GM21390 (cell line): Measurements from ENCODE around the gene BANF2.

Source experiments
- ATAC-seq: cut with Tn5 transposase; IDR thresholded peaks from one replicate; pipeline ENCODE4 v1.9.1; 2021; ENCODE audit not compliant: unreplicated experiment

Gene BANF2

DNA sequence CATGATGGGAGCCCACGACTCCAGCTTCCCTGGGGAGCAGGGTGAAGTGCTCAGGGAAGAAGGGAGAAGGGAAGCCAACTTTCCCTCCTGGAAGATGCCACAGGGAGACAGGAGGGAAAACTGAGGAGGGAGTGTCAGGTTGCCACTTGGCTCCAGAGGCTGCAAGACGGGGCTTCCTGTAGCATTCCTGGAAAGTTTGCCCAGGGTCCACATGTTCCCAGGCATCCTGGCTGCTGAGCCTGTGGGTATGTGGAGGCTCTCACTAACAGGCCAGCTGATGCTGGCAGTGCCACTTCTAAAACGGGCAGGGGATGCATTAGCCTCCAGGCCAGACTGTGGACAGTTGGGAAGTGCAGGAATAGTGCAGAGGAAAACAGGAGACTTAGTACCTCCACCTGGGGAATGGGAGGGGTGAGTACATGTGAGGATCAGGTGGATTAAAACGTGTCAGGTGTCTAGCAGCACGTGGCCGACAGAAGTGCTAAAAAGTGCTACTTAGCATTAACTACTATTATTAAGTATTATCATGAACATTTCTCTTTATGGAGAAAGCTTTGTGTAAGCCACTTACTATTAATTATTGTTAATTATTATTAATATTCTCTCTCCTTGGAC, 33.2 kb downstream of the BANF2 start:
- ATAC-seq, result no peak

DNA sequence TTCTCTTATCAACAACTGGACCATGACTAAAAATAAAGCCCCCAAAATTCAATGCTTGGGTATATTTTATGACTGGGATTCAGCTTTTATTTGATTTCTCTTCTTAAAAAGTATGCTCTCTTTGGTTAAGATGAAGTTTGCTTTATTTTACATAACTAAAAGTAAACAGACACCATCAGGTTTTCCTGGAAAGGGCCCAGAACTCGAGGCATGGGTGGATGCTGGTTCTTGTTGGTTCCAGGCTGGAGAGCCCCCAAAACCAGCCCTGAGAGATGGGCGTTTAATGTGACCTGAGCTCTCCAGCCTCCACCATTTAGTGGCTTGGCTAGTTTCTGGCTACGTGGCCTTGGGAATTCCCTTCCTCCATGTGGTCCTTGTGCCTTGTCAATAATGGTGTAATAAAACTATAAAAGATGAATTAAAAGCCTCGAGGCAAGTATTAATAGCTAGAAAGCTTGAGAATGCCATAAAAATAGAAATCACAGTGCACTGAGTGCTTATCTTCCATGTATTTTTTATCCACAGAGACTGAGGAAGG, 34.1 kb downstream of the BANF2 start:
- ATAC-seq, result no peak

DNA sequence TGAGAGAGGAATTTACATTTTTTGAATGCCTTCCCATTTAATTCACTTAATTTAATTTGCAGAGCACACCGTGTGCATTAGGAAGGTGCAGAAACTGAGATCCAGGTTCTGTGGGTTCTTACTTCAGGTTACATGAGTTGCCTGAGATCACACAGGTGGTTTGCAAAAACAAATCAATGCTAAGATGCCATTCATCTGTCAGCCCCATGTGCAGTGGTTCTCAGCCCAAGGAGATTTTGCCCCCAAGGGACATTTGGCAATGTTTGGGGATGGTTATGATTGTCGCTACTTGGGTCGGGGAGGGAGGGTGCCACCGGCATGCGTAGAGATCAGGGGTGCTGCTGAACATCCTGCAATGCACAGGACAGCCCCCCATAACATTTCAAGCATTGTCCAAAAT, 34.6 kb downstream of the BANF2 start:
- no peak for ATAC-seq

DNA sequence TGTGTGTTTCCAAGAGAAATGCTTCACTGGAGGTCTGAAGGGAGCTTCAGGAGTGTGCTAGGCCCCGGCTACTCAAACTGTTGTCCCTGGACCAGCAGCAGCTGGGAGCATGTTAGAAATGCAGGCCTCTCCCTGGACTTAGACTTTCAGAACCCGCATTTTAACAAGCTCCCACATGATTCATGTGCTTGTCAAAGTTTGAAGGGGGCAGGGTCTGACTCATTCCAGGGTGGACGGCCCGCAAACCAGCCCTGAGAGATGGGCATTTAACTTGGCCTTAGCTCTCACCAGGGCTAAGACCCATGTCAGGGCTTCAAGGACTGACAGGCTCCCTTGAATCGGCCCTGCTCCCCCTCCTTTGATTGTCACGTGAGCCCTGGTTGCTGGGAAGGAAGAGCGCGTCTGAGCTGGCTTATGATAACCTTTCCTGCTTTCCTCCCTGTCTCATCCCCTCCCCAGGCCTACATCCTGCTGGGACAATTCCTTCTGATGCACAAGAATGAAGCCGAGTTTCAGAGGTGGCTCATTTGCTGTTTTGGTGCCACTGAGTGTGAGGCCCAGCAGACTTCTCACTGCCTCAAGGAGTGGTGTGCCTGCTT, 35.5 kb downstream of the BANF2 start:
- ATAC-seq, result no peak

DNA sequence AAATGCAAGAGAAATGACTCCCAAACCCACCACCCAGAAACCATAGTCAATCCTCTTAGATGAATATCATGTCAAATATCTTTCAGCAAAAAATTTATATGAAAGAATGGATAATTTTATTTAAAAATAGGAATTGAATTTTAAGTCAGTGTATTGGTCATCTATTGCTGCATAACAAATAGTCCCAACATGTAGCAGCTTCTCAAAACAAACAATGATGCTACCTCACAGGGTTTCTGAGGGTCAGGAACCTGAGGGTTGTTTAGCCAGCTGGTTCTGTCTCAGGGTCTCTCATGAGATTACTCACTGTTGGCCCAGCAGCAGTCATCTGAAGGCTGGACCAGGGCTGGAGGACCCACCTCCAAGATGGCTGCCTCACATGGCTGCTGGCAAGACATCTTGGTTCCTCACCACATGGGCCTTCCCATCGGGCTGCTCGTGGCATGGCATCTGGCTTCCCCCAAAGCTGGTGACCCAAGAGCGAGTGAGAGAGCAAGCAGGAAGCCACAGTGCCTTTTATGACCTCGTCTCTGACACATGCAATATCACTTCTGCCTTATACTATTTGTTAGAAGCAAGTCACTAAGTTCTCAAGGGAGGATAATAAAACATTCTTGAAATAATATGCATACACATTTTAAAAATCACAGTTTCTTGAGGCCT, 36.3 kb downstream of the BANF2 start:
- ATAC-seq, result no peak

DNA sequence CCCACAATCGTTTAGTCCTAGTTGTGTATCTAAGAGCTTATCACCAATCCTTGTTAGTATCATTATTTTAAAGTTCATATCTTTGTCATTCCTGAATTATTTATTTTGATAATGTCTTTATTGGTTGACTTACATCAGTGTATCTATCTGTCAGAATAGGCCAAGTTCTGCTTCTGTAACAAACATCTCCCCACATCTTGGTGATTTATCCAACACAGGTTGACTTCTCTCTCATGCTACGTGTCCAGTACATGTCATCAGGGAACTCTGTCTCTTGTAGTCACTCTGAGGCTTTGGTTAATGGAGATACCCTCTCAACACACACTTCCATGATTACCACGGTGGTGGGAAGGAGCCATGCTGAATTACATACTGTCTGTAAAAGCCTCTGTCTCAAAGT, 38.4 kb downstream of the BANF2 start:
- no peak for ATAC-seq

DNA sequence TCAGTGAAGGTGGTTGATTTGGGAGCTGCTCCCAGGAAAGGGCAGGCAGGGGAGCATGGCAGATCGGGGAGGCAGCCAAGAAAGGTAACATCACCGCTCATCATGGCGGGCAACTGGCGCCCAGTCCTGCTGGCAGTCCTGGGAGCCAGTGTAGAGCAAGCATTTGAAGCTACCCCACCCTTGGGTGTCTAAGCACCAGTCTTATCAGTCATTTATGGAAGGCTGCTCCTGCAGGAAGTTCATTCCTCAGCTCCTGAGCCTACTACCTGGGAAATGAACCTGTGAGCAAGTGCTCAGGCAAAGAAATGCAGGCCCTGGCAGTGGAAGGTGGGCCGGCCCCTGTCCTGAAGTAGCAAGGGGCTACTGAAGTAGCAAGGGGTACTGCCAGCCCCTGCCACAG, 41.5 kb downstream of the BANF2 start:
- no peak for ATAC-seq

DNA sequence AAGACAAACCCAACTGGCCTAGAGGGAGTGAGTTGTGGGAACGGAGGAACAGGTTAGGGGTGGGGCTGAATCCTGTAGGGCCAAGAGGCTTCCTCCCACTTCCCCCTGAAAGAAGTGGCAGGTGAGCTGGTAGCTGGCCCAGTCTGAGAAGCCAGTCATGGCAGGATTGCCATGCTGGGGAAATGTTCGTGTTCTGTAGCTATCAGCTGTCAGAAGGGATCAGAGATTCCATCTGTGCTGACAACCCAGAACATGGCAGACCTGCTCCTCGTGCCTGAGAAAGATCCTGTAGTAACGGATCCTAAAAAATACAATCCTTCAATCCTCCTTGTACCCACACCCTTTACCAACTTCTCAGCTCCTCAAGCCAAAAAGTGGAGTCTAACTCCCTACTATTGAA, 43.0 kb downstream of the BANF2 start:
- ATAC-seq, result no peak

DNA sequence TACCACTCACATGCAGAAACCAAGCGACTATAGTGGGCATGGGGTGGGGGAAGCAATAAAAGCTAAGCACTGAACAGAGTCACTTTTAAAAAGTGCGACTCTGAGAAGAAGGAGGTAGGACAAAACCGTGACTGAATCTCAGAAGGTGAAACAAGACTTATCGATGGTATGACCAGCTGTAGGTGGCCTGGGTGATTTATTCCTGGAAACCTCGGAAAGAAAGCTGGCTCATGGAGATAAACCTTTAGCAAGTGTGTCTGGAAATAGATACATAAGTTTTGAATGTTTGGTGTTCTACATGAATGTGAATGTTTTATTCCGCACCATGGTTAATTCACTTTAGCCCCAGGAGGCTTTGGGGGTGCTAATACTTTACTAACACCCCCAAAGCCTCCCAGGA, 43.9 kb downstream of the BANF2 start:
- ATAC-seq, result no peak

DNA sequence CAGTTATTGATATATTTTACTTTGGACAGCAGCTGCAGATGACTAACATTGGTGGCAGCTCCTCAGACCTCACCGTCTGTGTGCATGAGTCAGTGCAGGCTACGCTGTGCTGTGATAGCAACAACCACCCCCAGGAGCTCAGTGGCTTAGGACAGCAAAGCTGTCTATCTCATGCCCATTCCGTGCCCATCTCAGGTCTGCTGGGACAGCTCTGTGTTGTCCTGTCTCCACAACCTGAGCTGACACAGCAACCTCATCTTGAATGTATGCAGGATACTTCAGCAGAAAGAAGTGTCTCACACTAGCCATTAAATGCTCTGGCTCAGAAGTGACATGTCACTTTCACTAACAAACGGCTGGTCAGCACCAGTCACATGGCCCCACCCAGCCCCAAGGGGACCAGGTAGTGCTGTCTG, 47.7 kb downstream of the BANF2 start:
- no peak for ATAC-seq

DNA sequence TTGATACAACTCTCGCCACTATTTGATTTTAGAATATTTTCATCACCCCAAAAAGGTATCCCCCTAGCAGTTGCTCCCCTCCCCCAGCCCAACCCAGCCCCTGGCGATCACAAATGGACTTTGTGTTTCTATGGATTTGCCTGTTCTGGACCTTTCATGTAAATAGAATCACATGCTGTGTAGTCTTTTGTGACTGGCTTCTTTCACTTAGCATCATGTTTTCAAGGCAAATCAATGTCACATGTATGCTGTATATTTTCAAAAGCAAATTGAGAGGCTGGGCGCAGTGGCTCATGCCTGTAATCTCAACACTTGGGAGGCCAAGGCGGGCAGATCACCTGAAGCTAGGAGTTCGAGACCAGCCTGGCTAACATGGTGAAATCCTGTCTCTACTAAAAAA, 48.5 kb downstream of the BANF2 start:
- ATAC-seq, result no peak

DNA sequence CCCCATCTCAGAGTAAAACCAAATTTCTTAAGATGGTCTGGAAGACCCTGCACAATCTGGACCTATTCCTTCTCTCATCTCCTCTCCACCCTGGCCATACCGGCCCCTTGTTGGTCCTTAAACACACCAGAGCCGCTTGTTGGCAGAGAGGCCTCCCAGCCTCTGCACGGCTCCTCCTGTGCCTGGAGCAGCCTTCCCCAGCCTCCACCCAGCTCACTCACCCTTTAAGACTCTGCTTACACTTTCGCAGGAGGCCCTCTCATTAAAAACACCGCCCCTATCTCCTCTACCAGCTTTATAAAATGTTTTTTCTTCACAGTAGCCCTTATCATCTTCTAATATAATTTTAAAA, 49.8 kb downstream of the BANF2 start:
- no peak for ATAC-seq

DNA sequence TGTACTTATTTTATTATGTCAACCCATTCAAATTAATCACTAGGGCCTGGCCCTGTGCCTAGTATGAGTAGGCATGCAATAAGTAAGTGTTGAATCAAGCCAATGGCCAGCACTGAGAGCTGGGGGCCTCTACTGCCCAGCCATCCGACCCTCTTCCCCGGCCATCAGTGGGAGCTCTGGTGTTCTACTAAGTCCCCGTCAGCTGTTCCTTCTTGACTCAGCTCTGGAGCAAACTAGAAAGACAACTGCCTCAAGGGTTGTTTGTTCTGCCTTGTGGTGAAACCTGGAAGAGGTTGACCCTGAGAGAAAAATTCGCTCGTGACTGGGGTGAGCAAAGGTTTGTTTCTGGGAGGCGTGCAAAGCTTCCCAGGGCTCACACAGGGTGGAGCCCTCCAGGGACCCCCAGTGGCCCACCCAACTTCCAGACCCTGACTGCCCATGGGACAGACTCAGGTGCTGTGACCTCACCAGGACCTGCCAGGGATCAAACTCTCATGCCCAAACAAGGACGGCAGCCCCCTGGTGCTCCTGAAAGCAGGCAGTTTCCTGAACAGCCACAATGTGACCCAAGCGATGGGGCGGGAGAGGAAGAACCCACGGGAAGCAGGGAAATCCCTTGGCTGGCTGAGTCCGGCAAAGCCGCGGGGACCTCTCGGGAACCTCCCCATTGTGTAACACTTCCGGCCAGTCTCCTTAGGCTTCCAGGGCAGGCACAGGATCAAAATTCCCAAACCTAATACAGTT, 50.4 kb downstream of the BANF2 start:
- ATAC-seq, result no peak

DNA sequence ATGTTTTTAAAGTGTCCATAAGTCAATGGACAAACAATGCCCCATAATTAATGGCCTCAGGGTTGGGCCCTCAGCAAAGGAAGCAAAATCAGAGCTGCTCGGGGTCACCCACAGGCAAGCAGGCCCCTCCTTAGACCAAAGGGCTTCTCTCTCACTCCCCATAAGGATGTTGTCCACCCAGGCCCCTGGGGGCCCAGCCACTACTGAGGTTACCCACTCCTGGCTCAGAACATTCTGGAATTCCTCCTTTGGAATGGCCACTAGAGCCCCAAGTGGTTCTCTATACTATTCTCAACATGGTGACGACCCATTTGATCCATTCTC, 50.9 kb downstream of the BANF2 start:
- no peak for ATAC-seq

DNA sequence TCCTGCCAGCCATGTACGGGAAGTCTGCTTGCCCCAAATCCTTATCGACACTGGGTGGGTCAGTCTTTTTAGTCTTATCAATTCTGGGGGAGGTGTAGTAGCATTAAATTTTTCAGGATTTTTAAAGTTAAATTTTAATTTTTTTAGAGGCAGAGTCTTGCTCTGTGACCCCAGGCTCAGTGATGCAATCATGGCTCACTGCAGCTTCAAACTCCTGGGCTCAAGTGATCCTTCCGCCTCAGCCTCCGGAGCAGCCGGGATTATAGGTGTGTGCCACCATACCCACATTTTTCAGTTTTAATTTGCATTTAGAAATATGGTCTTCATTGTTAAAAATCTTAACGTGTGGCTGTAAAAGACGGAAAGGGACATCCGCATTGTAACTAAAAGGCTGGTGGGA, 51.9 kb downstream of the BANF2 start:
- ATAC-seq, result no peak

DNA sequence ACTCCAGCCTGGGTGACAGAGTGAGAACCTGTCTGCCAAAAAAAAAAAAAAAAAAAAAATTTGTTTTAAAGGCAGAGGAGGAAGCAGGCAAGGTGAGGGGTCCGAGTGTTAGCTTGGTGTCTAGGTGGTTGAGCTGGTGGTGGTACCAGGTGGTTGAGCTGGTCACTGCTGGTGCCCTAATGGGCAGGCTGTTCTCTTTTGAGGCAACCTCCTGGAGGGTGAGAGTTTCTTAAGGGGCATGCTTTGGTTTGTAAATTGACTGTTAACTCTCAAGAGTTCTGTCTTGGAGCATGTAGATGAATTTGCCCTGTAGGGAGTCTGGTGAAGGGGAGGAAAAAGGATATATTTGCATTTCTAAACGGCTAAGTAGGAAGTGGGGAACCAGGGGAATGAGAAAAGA, 52.7 kb downstream of the BANF2 start:
- ATAC-seq, result no peak

DNA sequence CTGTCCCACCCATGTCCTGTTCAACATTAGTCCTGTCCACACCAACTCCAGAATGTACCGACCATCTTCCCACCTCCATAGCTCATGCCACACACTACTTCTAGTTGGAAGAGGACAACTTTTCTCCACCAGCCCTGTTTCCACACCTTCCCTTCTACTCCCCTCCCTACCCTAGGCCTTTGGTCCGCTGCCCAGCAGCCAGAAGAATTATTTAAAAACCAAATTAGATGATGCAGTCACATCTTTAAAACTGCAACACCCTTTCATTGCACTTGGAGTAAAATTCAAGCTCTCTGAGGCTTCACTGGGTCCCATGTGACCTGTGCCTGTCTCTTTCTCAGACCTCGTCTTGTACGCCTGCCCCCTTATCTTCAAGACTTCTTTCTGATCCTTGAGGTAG, 53.8 kb downstream of the BANF2 start:
- no peak for ATAC-seq

DNA sequence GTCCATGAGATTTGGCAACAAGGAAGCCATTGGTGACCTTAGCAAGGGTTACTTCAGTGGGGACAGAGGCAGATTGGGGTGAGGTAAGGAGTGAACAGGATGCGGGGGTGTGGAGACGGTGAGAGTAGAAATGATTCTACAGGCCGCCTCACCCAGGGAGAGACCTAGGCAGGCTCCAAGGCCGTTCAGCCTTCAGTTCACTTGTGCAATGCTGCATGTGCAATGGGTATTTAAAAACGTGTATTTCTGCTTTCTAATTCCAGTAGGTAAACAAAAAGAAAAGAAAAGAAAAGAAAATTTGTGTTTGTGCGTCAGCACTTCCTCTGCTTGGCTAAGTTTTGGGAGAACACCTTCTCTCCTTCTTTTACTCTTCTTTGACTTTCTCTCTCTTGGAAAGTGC, 56.8 kb downstream of the BANF2 start:
- no peak for ATAC-seq

DNA sequence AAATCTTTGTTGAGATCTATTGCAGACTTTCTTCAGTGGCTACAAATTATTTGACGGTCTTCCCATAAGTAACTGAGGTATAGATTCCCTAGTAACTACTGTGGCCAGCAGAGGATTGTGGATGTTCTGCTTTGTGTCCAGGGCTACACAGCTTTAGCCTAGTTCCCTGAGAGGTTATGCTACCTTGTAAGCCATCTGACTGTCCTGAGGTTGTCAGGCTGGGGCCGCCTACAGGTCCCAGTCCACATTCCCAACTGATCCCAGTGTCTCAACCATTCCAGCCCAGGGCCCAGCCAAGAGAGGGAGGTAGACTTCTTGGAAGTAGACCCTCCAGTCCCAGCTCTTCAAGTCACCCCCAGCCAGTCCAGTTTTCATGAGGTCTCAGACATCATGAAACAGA, 57.7 kb downstream of the BANF2 start:
- ATAC-seq, result no peak

DNA sequence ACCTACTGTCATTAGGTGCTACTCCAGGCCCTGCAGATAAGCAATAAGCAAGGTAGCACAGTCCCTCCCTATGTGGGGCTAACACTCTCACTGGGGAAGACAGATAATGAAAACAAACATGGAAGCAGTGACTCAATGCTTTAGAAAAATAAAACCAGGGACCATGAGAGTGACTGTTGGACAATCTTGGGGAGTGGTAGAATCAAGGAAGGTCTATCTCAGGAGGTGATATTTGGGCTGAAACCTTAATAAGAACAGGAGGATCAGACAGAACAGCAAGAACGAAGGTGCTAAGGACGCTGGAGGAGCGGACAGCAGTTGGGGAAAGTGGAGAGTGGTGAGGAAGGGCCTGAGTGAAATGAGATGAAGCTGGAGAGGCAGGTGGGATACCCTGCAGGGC, 58.2 kb downstream of the BANF2 start:
- no peak for ATAC-seq

DNA sequence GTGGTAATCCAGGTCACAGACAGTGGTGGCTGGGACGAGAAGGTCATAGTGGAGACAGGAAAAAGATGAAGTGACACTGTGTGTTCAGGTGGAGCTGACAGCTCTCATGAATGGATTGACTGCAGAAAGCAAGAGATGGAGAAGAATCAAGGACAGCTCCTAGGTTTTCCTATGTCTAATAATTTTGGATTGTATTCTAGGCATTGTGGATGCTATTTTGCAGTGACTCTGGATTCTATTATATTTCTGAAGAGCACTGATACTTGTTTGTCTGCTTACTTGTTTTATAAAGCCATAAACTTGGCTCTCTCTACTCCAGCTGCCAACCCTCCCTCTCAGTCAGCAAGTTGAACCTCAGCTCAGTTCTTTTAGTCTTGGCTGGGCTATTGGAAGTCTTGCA, 58.7 kb downstream of the BANF2 start:
- no peak for ATAC-seq

DNA sequence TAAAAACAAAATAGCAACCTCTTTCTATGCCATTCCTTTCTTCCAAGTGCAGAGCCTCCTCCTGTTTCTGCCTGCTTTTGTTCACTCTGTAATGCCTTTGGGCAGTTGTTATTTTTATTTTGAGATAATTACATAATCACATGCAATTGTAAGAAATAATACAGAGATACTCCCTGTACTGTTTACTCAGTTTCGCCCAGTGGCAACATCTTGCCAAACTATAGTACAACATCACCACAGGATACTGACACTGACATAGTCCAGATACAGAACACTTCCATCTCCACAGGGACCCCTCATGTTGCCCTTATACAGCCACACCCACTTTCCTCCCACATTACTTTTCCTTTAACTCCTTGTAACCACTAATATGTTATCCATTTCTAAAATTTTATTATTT, 59.7 kb downstream of the BANF2 start:
- no peak for ATAC-seq
